Measurements from ENCODE around the gene SPPL3.
A peak's percentile ranks its signal among the peaks of the same experiment; 100 is the strongest.
"Not testable (repeated sequence)": the region's sequence is repeated elsewhere in the genome, so short reads cannot be mapped to it uniquely, and the experiment has no call there.

Gene SPPL3

GRCh38 chr12:120793357-120793756, 110.8 kb downstream of the SPPL3 start:
- Histone ChIP-seq H3K27ac (ENCODE audit: low read length) (no peak overlapping the region), H3K36me3 (ENCODE audit: control insufficient read depth in 1 of 2, insufficient read depth in 2 of 2, low read length in 2 of 2) (peaks cover 0 to 5% of the 10 kb centered on the region in 2 donors), H3K4me1 (ENCODE audit: control insufficient read depth in 1 of 2, insufficient read depth in 2 of 2, low read length in 2 of 2) (no peaks in the 10 kb centered on the region), H3K9me3 (ENCODE audit: control insufficient read depth in 1 of 2, low read length in 2 of 2) (peaks cover 0 to 6% of the 10 kb centered on the region in 2 donors), H3K4me3 (ENCODE audit: low read depth in 1 of 2, low read length in 2 of 2) (no peak overlapping the region), H3K27me3 (ENCODE audit: low read depth, low read length) (no peaks in the 10 kb centered on the region)

GRCh38 chr12:120792456-120792855, 111.7 kb downstream of the SPPL3 start:
- not testable (repeated sequence) for H3K4me3 ChIP-seq (ENCODE audit: low read depth in 1 of 2, low read length in 2 of 2); H3K27me3 ChIP-seq (ENCODE audit: low read depth, low read length); H3K4me1 ChIP-seq (ENCODE audit: control insufficient read depth in 1 of 2, insufficient read depth in 2 of 2, low read length in 2 of 2); H3K27ac ChIP-seq (ENCODE audit: low read length); H3K36me3 ChIP-seq (ENCODE audit: control insufficient read depth in 1 of 2, insufficient read depth in 2 of 2, low read length in 2 of 2); H3K9me3 ChIP-seq (ENCODE audit: control insufficient read depth in 1 of 2, low read length in 2 of 2)

GRCh38 chr12:120791669-120792176, 112.4 kb downstream of the SPPL3 start:
- H3K27ac ChIP-seq (ENCODE audit: low read length), result no peak overlapping the region
- peaks cover 0 to 5% of the 10 kb centered on the region in 2 donors for H3K36me3 ChIP-seq (ENCODE audit: control insufficient read depth in 1 of 2, insufficient read depth in 2 of 2, low read length in 2 of 2)
- H3K4me3 ChIP-seq (ENCODE audit: low read depth in 1 of 2, low read length in 2 of 2), result no peak overlapping the region
- no peaks in the 10 kb centered on the region for H3K4me1 ChIP-seq (ENCODE audit: control insufficient read depth in 1 of 2, insufficient read depth in 2 of 2, low read length in 2 of 2)
- H3K9me3 ChIP-seq (ENCODE audit: control insufficient read depth in 1 of 2, low read length in 2 of 2), result peaks cover 0 to 6% of the 10 kb centered on the region in 2 donors
- H3K27me3 ChIP-seq (ENCODE audit: low read depth, low read length), result no peaks in the 10 kb centered on the region

GRCh38 chr12:120790114-120790513, 114.0 kb downstream of the SPPL3 start:
- Histone ChIP-seq H3K27ac (ENCODE audit: low read length) (no peak overlapping the region), H3K27me3 (ENCODE audit: low read depth, low read length) (no peaks in the 10 kb centered on the region), H3K4me3 (ENCODE audit: low read depth in 1 of 2, low read length in 2 of 2) (no peak overlapping the region), H3K36me3 (ENCODE audit: control insufficient read depth in 1 of 2, insufficient read depth in 2 of 2, low read length in 2 of 2) (peaks cover 0 to 5% of the 10 kb centered on the region in 2 donors), H3K4me1 (ENCODE audit: control insufficient read depth in 1 of 2, insufficient read depth in 2 of 2, low read length in 2 of 2) (no peaks in the 10 kb centered on the region), H3K9me3 (ENCODE audit: control insufficient read depth in 1 of 2, low read length in 2 of 2) (no peaks in the 10 kb centered on the region)

GRCh38 chr12:120787889-120788288, 116.3 kb downstream of the SPPL3 start:
- no peaks in the 10 kb centered on the region for H3K9me3 ChIP-seq (ENCODE audit: control insufficient read depth in 1 of 2, low read length in 2 of 2)
- H3K4me3 ChIP-seq (ENCODE audit: low read depth in 1 of 2, low read length in 2 of 2), result no peak overlapping the region
- H3K27ac ChIP-seq (ENCODE audit: low read length), result no peak overlapping the region
- no peaks in the 10 kb centered on the region for H3K27me3 ChIP-seq (ENCODE audit: low read depth, low read length)
- peaks cover 11 to 19% of the 10 kb centered on the region in 2 donors for H3K36me3 ChIP-seq (ENCODE audit: control insufficient read depth in 1 of 2, insufficient read depth in 2 of 2, low read length in 2 of 2)
- H3K4me1 ChIP-seq (ENCODE audit: control insufficient read depth in 1 of 2, insufficient read depth in 2 of 2, low read length in 2 of 2), result no peaks in the 10 kb centered on the region

GRCh38 chr12:120784804-120785203, 119.4 kb downstream of the SPPL3 start:
- H3K36me3 ChIP-seq (ENCODE audit: control insufficient read depth in 1 of 2, insufficient read depth in 2 of 2, low read length in 2 of 2), result peaks cover 16 to 35% of the 10 kb centered on the region in 2 donors
- H3K27ac ChIP-seq (ENCODE audit: low read length), result no peak overlapping the region
- H3K27me3 ChIP-seq (ENCODE audit: low read depth, low read length), result no peaks in the 10 kb centered on the region
- no peaks in the 10 kb centered on the region for H3K4me1 ChIP-seq (ENCODE audit: control insufficient read depth in 1 of 2, insufficient read depth in 2 of 2, low read length in 2 of 2)
- no peaks in the 10 kb centered on the region for H3K9me3 ChIP-seq (ENCODE audit: control insufficient read depth in 1 of 2, low read length in 2 of 2)
- H3K4me3 ChIP-seq (ENCODE audit: low read depth in 1 of 2, low read length in 2 of 2), result no peak overlapping the region

GRCh38 chr12:120783197-120783596, 121.0 kb downstream of the SPPL3 start:
- Histone ChIP-seq H3K27me3 (ENCODE audit: low read depth, low read length) (no peaks in the 10 kb centered on the region), H3K4me1 (ENCODE audit: control insufficient read depth in 1 of 2, insufficient read depth in 2 of 2, low read length in 2 of 2) (no peaks in the 10 kb centered on the region), H3K27ac (ENCODE audit: low read length) (peak overlapping the region; percentile 49), H3K9me3 (ENCODE audit: control insufficient read depth in 1 of 2, low read length in 2 of 2) (no peaks in the 10 kb centered on the region), H3K4me3 (ENCODE audit: low read depth in 1 of 2, low read length in 2 of 2) (no peak overlapping the region), H3K36me3 (ENCODE audit: control insufficient read depth in 1 of 2, insufficient read depth in 2 of 2, low read length in 2 of 2) (peaks cover 22 to 31% of the 10 kb centered on the region in 2 donors)

- Histone ChIP-seq H3K4me1 (ENCODE audit: control insufficient read depth in 1 of 2, insufficient read depth in 2 of 2, low read length in 2 of 2) (peaks cover 0 to 6% of the 10 kb centered on the region in 2 donors), H3K9me3 (ENCODE audit: control insufficient read depth in 1 of 2, low read length in 2 of 2) (no peaks in the 10 kb centered on the region), H3K36me3 (ENCODE audit: control insufficient read depth in 1 of 2, insufficient read depth in 2 of 2, low read length in 2 of 2) (peaks cover 10 to 11% of the 10 kb centered on the region in 2 donors), H3K27me3 (ENCODE audit: low read depth, low read length) (no peaks in the 10 kb centered on the region), H3K27ac (ENCODE audit: low read length) (no peak overlapping the region), H3K4me3 (ENCODE audit: low read depth in 1 of 2, low read length in 2 of 2) (no peak overlapping the region)
Measured at GRCh38 chr12:120775862-120776552, 128.2 kb downstream of the SPPL3 start.

- Histone ChIP-seq H3K36me3 (ENCODE audit: control insufficient read depth in 1 of 2, insufficient read depth in 2 of 2, low read length in 2 of 2) (peaks cover 8 to 10% of the 10 kb centered on the region in 2 donors), H3K9me3 (ENCODE audit: control insufficient read depth in 1 of 2, low read length in 2 of 2) (no peaks in the 10 kb centered on the region), H3K4me3 (ENCODE audit: low read depth in 1 of 2, low read length in 2 of 2) (no peak overlapping the region), H3K4me1 (ENCODE audit: control insufficient read depth in 1 of 2, insufficient read depth in 2 of 2, low read length in 2 of 2) (peaks cover 0 to 6% of the 10 kb centered on the region in 2 donors), H3K27me3 (ENCODE audit: low read depth, low read length) (no peaks in the 10 kb centered on the region), H3K27ac (ENCODE audit: low read length) (no peak overlapping the region)
Measured at GRCh38 chr12:120774169-120774916, 129.8 kb downstream of the SPPL3 start.

GRCh38 chr12:120771097-120771496, 133.1 kb downstream of the SPPL3 start:
- Histone ChIP-seq H3K4me1 (ENCODE audit: control insufficient read depth in 1 of 2, insufficient read depth in 2 of 2, low read length in 2 of 2) (peaks cover 0 to 6% of the 10 kb centered on the region in 2 donors), H3K36me3 (ENCODE audit: control insufficient read depth in 1 of 2, insufficient read depth in 2 of 2, low read length in 2 of 2) (peaks cover 27 to 40% of the 10 kb centered on the region in 2 donors)

More at GRCh38 chr12:120771097-120771496, 133.1 kb downstream of the SPPL3 start:
- H3K9me3 ChIP-seq (ENCODE audit: control insufficient read depth in 1 of 2, low read length in 2 of 2), result no peaks in the 10 kb centered on the region
- no peaks in the 10 kb centered on the region for H3K27me3 ChIP-seq (ENCODE audit: low read depth, low read length)
- no peak overlapping the region for H3K4me3 ChIP-seq (ENCODE audit: low read depth in 1 of 2, low read length in 2 of 2)
- H3K27ac ChIP-seq (ENCODE audit: low read length), result no peak overlapping the region
